B cell (primary cell): ENCODE results near the gene DONSON.

Experiments used
- EZH2 ChIP-seq: IDR thresholded peaks from 2 replicates; pipeline ENCODE4 v1.6.1; 2012; ENCODE audit warnings: borderline replicate concordance, low read depth, mild to moderate bottlenecking, moderate library complexity, low read length; ENCODE audit not compliant: insufficient read depth, poor library complexity, severe bottlenecking
- TF ChIP-seq, protein P1 (sequence below): fragments of 200-600 bp; IDR thresholded peaks from one replicate; pipeline ENCODE4 v1.8.0; 2022; ENCODE audit warnings: antibody characterized with exemption, mild to moderate bottlenecking

DNA sequence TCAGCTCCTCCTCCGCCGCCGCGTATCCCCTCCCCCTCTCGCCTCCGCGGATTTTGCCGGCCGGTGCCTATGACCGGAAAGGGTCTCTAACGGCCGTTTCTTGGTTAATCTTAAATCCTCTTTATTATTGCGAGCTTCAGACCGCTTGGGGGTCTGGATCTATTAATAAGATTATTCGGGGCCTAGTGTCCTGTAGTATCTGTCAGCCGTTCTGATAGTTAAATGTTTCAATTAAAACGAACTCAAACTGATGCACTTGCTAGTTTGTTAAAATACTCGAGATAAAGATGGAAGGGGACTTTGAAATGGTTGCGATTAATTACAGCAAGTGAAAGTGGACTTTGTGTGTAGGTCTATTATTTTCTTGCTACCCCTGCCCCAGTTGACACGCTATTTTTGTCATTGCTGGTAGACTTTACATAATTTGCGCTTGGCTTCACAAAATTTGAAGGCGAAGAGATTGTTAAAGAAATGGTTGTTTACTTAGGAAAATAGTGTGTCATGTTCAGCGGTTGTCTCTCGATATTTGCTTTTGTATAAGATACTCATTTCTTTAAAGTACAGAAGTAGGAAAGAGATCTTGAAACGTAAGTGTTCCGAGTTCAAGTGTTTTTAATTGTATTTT lies 44.9 kb downstream of the DONSON start:
- TF ChIP-seq, protein P1, sequence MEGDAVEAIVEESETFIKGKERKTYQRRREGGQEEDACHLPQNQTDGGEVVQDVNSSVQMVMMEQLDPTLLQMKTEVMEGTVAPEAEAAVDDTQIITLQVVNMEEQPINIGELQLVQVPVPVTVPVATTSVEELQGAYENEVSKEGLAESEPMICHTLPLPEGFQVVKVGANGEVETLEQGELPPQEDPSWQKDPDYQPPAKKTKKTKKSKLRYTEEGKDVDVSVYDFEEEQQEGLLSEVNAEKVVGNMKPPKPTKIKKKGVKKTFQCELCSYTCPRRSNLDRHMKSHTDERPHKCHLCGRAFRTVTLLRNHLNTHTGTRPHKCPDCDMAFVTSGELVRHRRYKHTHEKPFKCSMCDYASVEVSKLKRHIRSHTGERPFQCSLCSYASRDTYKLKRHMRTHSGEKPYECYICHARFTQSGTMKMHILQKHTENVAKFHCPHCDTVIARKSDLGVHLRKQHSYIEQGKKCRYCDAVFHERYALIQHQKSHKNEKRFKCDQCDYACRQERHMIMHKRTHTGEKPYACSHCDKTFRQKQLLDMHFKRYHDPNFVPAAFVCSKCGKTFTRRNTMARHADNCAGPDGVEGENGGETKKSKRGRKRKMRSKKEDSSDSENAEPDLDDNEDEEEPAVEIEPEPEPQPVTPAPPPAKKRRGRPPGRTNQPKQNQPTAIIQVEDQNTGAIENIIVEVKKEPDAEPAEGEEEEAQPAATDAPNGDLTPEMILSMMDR, result no peak
- TF ChIP-seq EZH2, result no peak
